SU-DHL-6 (cell line): Measurements from ENCODE around the gene SESN1.

Source experiments
- CTCF ChIP-seq: fragments of 200-600 bp; sonication (generic); IDR thresholded peaks from one replicate; pipeline ENCODE4 v1.5.1; 2017; ENCODE audit warnings: antibody characterized with exemption, mild to moderate bottlenecking, low read length, moderate library complexity; ENCODE audit not compliant: insufficient read depth, poor library complexity, severe bottlenecking
- EZH2phosphoT487 ChIP-seq: fragments of 200-600 bp; sonication (generic), shearing (Covaris generic); conservative IDR thresholded peaks from 2 replicates; pipeline ENCODE4 v1.6.1; 2018; ENCODE audit warnings: mild to moderate bottlenecking, antibody characterized with exemption, low read length, moderate library complexity, mixed read lengths

GRCh38 chr6:109009236-109009961 lies 85.2 kb downstream of the SESN1 start:
- TF ChIP-seq CTCF (no peak), EZH2phosphoT487 (no peak)
